HG02852 (cell line): Measurements from ENCODE around the gene SAP30.

Experiments used
- ATAC-seq: cut with Tn5 transposase; IDR thresholded peaks from one replicate; pipeline ENCODE4 v1.9.1; 2021; ENCODE audit warnings: mild to moderate bottlenecking, moderate library complexity; ENCODE audit not compliant: unreplicated experiment

SAP30 gene

GRCh38 chr4:173367285-173367684, 3.5 kb upstream of the SAP30 start:
- no peak for ATAC-seq

GRCh38 chr4:173367946-173368345, 2.8 kb upstream of the SAP30 start:
- no peak for ATAC-seq

- ATAC-seq, result peak; percentile 1
Observed at GRCh38 chr4:173370130-173370476, 651 bp upstream of the SAP30 start.

- ATAC-seq, result peak; percentile 21
Observed at GRCh38 chr4:173371292-173372192, 788 bp downstream of the SAP30 start.

GRCh38 chr4:173374588-173374987, 3.8 kb downstream of the SAP30 start:
- no peak for ATAC-seq

GRCh38 chr4:173379929-173380328, 9.2 kb downstream of the SAP30 start:
- no peak for ATAC-seq

- peak; percentile 62 for ATAC-seq
Observed at GRCh38 chr4:173380987-173381386, 10.2 kb downstream of the SAP30 start.

GRCh38 chr4:173381610-173382009, 10.9 kb downstream of the SAP30 start:
- no peak for ATAC-seq

- ATAC-seq, result no peak
Observed at GRCh38 chr4:173382349-173382748, 11.6 kb downstream of the SAP30 start.

GRCh38 chr4:173386751-173387150, 16.0 kb downstream of the SAP30 start:
- ATAC-seq, result no peak

GRCh38 chr4:173391701-173392100, 20.9 kb downstream of the SAP30 start:
- no peak for ATAC-seq

- no peak for ATAC-seq
Observed at GRCh38 chr4:173397604-173398003, 26.9 kb downstream of the SAP30 start.

GRCh38 chr4:173398220-173398619, 27.5 kb downstream of the SAP30 start:
- no peak for ATAC-seq

GRCh38 chr4:173398779-173399415, 28.1 kb downstream of the SAP30 start, which contains the start of gene SCRG1:
TSS of gene SCRG1 (minus strand) at chr4:173399116. CDS start at chr4:173391414, 7,702 bp downstream.
- no peak for ATAC-seq

- ATAC-seq, result no peak
Observed at GRCh38 chr4:173401063-173401462, 30.3 kb downstream of the SAP30 start.

GRCh38 chr4:173403051-173403450, 32.3 kb downstream of the SAP30 start:
- ATAC-seq, result no peak

GRCh38 chr4:173404296-173404865, 33.6 kb downstream of the SAP30 start:
- no peak for ATAC-seq

- peak; percentile 81 for ATAC-seq
Observed at GRCh38 chr4:173405840-173406606, 35.3 kb downstream of the SAP30 start.

GRCh38 chr4:173410079-173410478, 39.3 kb downstream of the SAP30 start:
- no peak for ATAC-seq

- no peak for ATAC-seq
Observed at GRCh38 chr4:173411106-173411693, 40.4 kb downstream of the SAP30 start.

- ATAC-seq, result no peak
Observed at GRCh38 chr4:173413036-173413435, 42.3 kb downstream of the SAP30 start.
